GM19455 (cell line): Measurements from ENCODE around the gene ZDHHC14.

Source experiments
- ATAC-seq: cut with Tn5 transposase; IDR thresholded peaks from one replicate; pipeline ENCODE4 v1.9.1; 2021; ENCODE audit not compliant: unreplicated experiment

Gene ZDHHC14

GRCh38 chr6:157488058-157488457 lies 107.1 kb downstream of the ZDHHC14 start:
- no peak for ATAC-seq

GRCh38 chr6:157488716-157489118 lies 107.7 kb downstream of the ZDHHC14 start:
- ATAC-seq, result no peak

- no peak for ATAC-seq
Observed at GRCh38 chr6:157490611-157491269, 109.8 kb downstream of the ZDHHC14 start.

GRCh38 chr6:157491571-157492232 lies 110.7 kb downstream of the ZDHHC14 start:
- ATAC-seq, result no peak

GRCh38 chr6:157492249-157492648 lies 111.3 kb downstream of the ZDHHC14 start:
- ATAC-seq, result no peak

GRCh38 chr6:157492741-157493140 lies 111.8 kb downstream of the ZDHHC14 start:
- no peak for ATAC-seq

- ATAC-seq, result no peak
Observed at GRCh38 chr6:157493173-157493572, 112.2 kb downstream of the ZDHHC14 start.

- no peak for ATAC-seq
Observed at GRCh38 chr6:157493576-157493975, 112.6 kb downstream of the ZDHHC14 start.

GRCh38 chr6:157494132-157494710 lies 113.2 kb downstream of the ZDHHC14 start:
- ATAC-seq, result no peak

GRCh38 chr6:157496534-157497095 lies 115.6 kb downstream of the ZDHHC14 start:
- no peak for ATAC-seq

GRCh38 chr6:157497579-157497978 lies 116.6 kb downstream of the ZDHHC14 start:
- ATAC-seq, result no peak

GRCh38 chr6:157498817-157499216 lies 117.8 kb downstream of the ZDHHC14 start:
- ATAC-seq, result no peak

GRCh38 chr6:157500022-157500421 lies 119.0 kb downstream of the ZDHHC14 start:
- no peak for ATAC-seq

- no peak for ATAC-seq
Observed at GRCh38 chr6:157503018-157503747, 122.2 kb downstream of the ZDHHC14 start.

GRCh38 chr6:157505912-157506491 lies 125.0 kb downstream of the ZDHHC14 start:
- no peak for ATAC-seq

- no peak for ATAC-seq
Observed at GRCh38 chr6:157510323-157511188, 129.6 kb downstream of the ZDHHC14 start.

GRCh38 chr6:157511682-157512381 lies 130.8 kb downstream of the ZDHHC14 start:
- no peak for ATAC-seq

GRCh38 chr6:157512382-157512682 lies 131.3 kb downstream of the ZDHHC14 start:
- ATAC-seq, result no peak

- no peak for ATAC-seq
Observed at GRCh38 chr6:157513004-157513603, 132.1 kb downstream of the ZDHHC14 start.
